Right lobe of liver (tissue), 4 donors: ENCODE results near the gene TCP11L1.

Experiments
- CTCF ChIP-seq, 4 donors: fragments of 200-600 bp in 3 of 4; fragments of 450-650 bp in 1 of 4; IDR thresholded peaks; one replicate each; pipeline versions ENCODE4 v1.5.1 to v1.8.0; 2016 to 2022; ENCODE audit warnings: antibody characterized with exemption in 4 of 4, mild to moderate bottlenecking in 2 of 4
- POLR2A ChIP-seq: fragments of 450-650 bp; IDR thresholded peaks from one replicate; pipeline ENCODE4 v1.6.1; 2017; ENCODE audit warnings: antibody characterized with exemption, mild to moderate bottlenecking
- donor health status: DM: no; HTN: no; CAD: no.
- donor health status: DM: no; HTN: no; CAD: no.
- donor health status: DM: no; HTN: yes; CAD: no.

- TF ChIP-seq POLR2A (no peak), CTCF (IDR thresholded peaks at IDR 0.05) (no peak)
Measured at GRCh38 chr11:33094157-33094556, 54.8 kb downstream of the TCP11L1 start.
